ENCODE measurements around the gene WASF3.

Gene WASF3

DNA sequence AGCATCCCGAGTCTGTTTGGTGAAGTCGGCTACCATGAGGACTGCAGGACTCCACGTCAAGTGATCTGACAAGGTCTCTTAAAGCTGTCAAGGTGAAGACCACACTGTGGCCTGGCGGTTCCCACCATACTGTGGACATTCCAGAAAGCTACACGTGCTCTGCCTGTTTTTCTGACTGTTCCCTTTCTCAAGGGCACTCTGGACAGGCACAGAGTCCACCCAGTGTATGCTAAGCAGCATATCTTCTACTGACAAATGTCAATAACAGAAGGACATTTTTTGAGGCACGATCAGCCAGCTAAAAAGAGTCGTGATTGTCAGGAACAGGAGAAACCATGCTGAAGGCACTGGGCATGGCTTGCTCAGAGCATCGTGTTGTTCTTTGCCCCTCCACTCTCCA lies 12.8 kb upstream of the WASF3 start:
- no peaks in the 10 kb centered on the region for H3K9me2 ChIP-seq (replicated peaks; ENCODE audit: insufficient read depth, low read length)
- H3K4me3 ChIP-seq (ENCODE audit: low read length): no peak overlapping the region
- no peaks in the 10 kb centered on the region for H3K9me3 ChIP-seq (replicated peaks; ENCODE audit: insufficient read depth, low read length)
- no peak overlapping the region for H3K4me2 ChIP-seq (ENCODE audit: low read depth, low read length)
- H3F3A ChIP-seq (ENCODE audit: insufficient read depth, low read length): no peaks in the 10 kb centered on the region
- H3K36me3 ChIP-seq (replicated peaks; ENCODE audit: insufficient read depth, low read length): no peaks in the 10 kb centered on the region
- TF ChIP-seq, protein P1, sequence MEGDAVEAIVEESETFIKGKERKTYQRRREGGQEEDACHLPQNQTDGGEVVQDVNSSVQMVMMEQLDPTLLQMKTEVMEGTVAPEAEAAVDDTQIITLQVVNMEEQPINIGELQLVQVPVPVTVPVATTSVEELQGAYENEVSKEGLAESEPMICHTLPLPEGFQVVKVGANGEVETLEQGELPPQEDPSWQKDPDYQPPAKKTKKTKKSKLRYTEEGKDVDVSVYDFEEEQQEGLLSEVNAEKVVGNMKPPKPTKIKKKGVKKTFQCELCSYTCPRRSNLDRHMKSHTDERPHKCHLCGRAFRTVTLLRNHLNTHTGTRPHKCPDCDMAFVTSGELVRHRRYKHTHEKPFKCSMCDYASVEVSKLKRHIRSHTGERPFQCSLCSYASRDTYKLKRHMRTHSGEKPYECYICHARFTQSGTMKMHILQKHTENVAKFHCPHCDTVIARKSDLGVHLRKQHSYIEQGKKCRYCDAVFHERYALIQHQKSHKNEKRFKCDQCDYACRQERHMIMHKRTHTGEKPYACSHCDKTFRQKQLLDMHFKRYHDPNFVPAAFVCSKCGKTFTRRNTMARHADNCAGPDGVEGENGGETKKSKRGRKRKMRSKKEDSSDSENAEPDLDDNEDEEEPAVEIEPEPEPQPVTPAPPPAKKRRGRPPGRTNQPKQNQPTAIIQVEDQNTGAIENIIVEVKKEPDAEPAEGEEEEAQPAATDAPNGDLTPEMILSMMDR (IDR thresholded peaks at IDR 0.05; ENCODE audit: low read length): no peak
- TF ChIP-seq EZH2 (optimal IDR thresholded peaks at IDR 0.05; ENCODE audit: low read depth, low read length) (no peak), EZH2phosphoT487 (IDR thresholded peaks at IDR 0.05; ENCODE audit: low read length) (no peak)
- H3K79me2 ChIP-seq (ENCODE audit: low read length): no peaks in the 10 kb centered on the region
- H4K20me1 ChIP-seq (ENCODE audit: insufficient read depth, low read length): no peaks in the 10 kb centered on the region
- no peak overlapping the region for H3K9ac ChIP-seq (ENCODE audit: low read length)
- H3K27ac ChIP-seq (ENCODE audit: low read length): no peak overlapping the region
- H2AFZ ChIP-seq (ENCODE audit: low read length): no peak overlapping the region
- no peaks in the 10 kb centered on the region for H3K27me3 ChIP-seq (replicated peaks; ENCODE audit: insufficient read depth, low read length)
- no peak for DNase-seq
- no peaks in the 10 kb centered on the region for H3K4me1 ChIP-seq (ENCODE audit: low read length)

DNA sequence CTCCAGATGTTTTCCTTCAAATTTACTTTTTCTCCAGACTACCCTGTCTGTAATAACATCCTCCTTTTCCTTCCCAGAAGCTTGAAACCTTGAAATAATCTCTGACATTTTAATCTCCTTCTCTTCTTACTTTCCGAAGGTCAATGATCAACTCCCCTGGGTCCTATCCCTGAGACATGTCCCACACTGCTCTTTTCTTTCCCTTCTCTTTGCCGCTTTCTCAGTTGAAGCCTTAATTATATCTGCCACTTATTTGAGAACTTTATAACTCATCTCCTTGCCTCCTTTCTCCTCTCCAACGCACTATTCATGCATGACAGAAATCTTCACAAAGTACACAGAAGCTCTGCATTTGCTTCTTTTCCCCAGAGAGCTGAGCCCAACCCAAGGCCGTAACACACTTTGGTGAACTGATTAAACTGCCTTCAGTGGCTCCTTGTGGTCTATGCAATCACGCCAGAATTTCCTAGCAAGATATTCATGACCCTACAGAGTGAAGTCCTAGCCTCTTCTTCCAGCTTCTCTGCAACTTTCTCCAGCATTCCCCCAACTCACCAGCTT lies 9.2 kb upstream of the WASF3 start:
- Histone ChIP-seq H3K4me2 (ENCODE audit: low read depth, low read length) (no peak overlapping the region), H3K9ac (ENCODE audit: low read length) (no peak overlapping the region), H3K9me3 (replicated peaks; ENCODE audit: insufficient read depth, low read length) (no peaks in the 10 kb centered on the region), H4K20me1 (ENCODE audit: insufficient read depth, low read length) (no peaks in the 10 kb centered on the region), H3K9me2 (replicated peaks; ENCODE audit: insufficient read depth, low read length) (no peaks in the 10 kb centered on the region), H3K36me3 (replicated peaks; ENCODE audit: insufficient read depth, low read length) (no peaks in the 10 kb centered on the region), H3K4me3 (ENCODE audit: low read length) (no peak overlapping the region), H3K27me3 (replicated peaks; ENCODE audit: insufficient read depth, low read length) (no peaks in the 10 kb centered on the region), H3K4me1 (ENCODE audit: low read length) (no peaks in the 10 kb centered on the region), H3F3A (ENCODE audit: insufficient read depth, low read length) (no peaks in the 10 kb centered on the region), H3K27ac (ENCODE audit: low read length) (no peak overlapping the region), H3K79me2 (ENCODE audit: low read length) (no peaks in the 10 kb centered on the region), H2AFZ (ENCODE audit: low read length) (no peak overlapping the region)
- DNase-seq: no peak
- TF ChIP-seq, protein P1 (IDR thresholded peaks at IDR 0.05; ENCODE audit: low read length): no peak

DNA sequence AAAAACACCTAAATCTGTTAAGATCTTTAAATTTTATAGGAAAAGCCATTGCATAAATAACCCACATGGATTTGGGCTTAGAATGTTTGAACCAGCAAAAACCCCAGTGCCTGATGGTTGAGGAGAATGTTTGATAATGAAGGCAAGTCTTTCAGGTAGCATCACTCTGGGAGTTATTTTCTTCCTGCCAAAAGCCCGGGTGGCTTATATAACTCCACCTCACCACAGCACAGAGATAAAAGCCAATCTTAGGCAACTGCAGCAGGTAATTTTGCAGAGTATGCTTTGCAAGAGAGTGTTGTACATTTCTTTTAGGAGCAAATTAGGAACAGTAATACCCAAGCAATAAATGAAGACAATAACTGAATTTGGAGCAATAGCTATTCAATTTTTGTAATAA lies 7.8 kb upstream of the WASF3 start:
- Histone ChIP-seq H3K9me3 (replicated peaks; ENCODE audit: insufficient read depth, low read length) (no peaks in the 10 kb centered on the region), H2AFZ (ENCODE audit: low read length) (no peak overlapping the region), H3K4me3 (ENCODE audit: low read length) (no peak overlapping the region)

More for the DNA sequence above, 7.8 kb upstream of the WASF3 start:
- H4K20me1 ChIP-seq (ENCODE audit: insufficient read depth, low read length): no peaks in the 10 kb centered on the region
- no peaks in the 10 kb centered on the region for H3K79me2 ChIP-seq (ENCODE audit: low read length)
- TF ChIP-seq EZH2 (optimal IDR thresholded peaks at IDR 0.05; ENCODE audit: low read depth, low read length) (no peak), EZH2phosphoT487 (IDR thresholded peaks at IDR 0.05; ENCODE audit: low read length) (no peak)
- TF ChIP-seq, protein P1 (IDR thresholded peaks at IDR 0.05; ENCODE audit: low read length): no peak
- no peak for DNase-seq
- no peak overlapping the region for H3K4me2 ChIP-seq (ENCODE audit: low read depth, low read length)
- H3K27ac ChIP-seq (ENCODE audit: low read length): no peak overlapping the region
- H3F3A ChIP-seq (ENCODE audit: insufficient read depth, low read length): no peaks in the 10 kb centered on the region
- H3K9me2 ChIP-seq (replicated peaks; ENCODE audit: insufficient read depth, low read length): no peaks in the 10 kb centered on the region
- no peaks in the 10 kb centered on the region for H3K4me1 ChIP-seq (ENCODE audit: low read length)
- no peaks in the 10 kb centered on the region for H3K36me3 ChIP-seq (replicated peaks; ENCODE audit: insufficient read depth, low read length)
- H3K9ac ChIP-seq (ENCODE audit: low read length): no peak overlapping the region
- H3K27me3 ChIP-seq (replicated peaks; ENCODE audit: insufficient read depth, low read length): no peaks in the 10 kb centered on the region
